ENCODE measurements around the gene UBE2J2.

GRCh38 chr1:1262758-1263157 lies 10.9 kb downstream of the UBE2J2 start:
- TF ChIP-seq POLR2A (IDR thresholded peaks at IDR 0.05; ENCODE audit: control extremely low read depth in 1 of 2, low read depth in 2 of 2, low read length in 2 of 2): no peak
- TF ChIP-seq HDAC2 (IDR thresholded peaks at IDR 0.05; ENCODE audit: borderline replicate concordance in 1 of 2, low read depth in 2 of 2, low read length in 2 of 2): no peak
- TF ChIP-seq E2F6 (IDR thresholded peaks at IDR 0.05): no peak
- TF ChIP-seq, protein P1, sequence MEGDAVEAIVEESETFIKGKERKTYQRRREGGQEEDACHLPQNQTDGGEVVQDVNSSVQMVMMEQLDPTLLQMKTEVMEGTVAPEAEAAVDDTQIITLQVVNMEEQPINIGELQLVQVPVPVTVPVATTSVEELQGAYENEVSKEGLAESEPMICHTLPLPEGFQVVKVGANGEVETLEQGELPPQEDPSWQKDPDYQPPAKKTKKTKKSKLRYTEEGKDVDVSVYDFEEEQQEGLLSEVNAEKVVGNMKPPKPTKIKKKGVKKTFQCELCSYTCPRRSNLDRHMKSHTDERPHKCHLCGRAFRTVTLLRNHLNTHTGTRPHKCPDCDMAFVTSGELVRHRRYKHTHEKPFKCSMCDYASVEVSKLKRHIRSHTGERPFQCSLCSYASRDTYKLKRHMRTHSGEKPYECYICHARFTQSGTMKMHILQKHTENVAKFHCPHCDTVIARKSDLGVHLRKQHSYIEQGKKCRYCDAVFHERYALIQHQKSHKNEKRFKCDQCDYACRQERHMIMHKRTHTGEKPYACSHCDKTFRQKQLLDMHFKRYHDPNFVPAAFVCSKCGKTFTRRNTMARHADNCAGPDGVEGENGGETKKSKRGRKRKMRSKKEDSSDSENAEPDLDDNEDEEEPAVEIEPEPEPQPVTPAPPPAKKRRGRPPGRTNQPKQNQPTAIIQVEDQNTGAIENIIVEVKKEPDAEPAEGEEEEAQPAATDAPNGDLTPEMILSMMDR (IDR thresholded peaks at IDR 0.05; ENCODE audit: control extremely low read depth in 1 of 3, insufficient read depth in 1 of 3, low read depth in 1 of 3, low read length in 3 of 3): no peak

All from H1 (cell line).